ENCODE measurements around the gene GRK5. TPM values are rescaled to one million over a fixed set of nuclear protein-coding genes. Genes with fewer than 3 reads are reported as not detected.

The GRK5 gene
- total and polyA plus RNA-seq, 9 of the 15 experiments (the other 6 are each of a cell fraction or from before 2014, with no cell fraction given), result 0.46 to 0.83 (median 0.67) TPM; not detected in 2

GRCh38 chr10:119368581-119368980 lies 161.2 kb downstream of the GRK5 start (continued):
- TF ChIP-seq, protein P1, sequence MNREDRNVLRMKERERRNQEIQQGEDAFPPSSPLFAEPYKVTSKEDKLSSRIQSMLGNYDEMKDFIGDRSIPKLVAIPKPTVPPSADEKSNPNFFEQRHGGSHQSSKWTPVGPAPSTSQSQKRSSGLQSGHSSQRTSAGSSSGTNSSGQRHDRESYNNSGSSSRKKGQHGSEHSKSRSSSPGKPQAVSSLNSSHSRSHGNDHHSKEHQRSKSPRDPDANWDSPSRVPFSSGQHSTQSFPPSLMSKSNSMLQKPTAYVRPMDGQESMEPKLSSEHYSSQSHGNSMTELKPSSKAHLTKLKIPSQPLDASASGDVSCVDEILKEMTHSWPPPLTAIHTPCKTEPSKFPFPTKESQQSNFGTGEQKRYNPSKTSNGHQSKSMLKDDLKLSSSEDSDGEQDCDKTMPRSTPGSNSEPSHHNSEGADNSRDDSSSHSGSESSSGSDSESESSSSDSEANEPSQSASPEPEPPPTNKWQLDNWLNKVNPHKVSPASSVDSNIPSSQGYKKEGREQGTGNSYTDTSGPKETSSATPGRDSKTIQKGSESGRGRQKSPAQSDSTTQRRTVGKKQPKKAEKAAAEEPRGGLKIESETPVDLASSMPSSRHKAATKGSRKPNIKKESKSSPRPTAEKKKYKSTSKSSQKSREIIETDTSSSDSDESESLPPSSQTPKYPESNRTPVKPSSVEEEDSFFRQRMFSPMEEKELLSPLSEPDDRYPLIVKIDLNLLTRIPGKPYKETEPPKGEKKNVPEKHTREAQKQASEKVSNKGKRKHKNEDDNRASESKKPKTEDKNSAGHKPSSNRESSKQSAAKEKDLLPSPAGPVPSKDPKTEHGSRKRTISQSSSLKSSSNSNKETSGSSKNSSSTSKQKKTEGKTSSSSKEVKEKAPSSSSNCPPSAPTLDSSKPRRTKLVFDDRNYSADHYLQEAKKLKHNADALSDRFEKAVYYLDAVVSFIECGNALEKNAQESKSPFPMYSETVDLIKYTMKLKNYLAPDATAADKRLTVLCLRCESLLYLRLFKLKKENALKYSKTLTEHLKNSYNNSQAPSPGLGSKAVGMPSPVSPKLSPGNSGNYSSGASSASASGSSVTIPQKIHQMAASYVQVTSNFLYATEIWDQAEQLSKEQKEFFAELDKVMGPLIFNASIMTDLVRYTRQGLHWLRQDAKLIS (CRISPR knock-in tag; IDR thresholded peaks at IDR 0.05), result no peak
- TF ChIP-seq RBM15 (IDR thresholded peaks at IDR 0.05; ENCODE audit: insufficient read depth, low read length), result no peak
- TF ChIP-seq TOE1 (IDR thresholded peaks at IDR 0.05; ENCODE audit: borderline replicate concordance), result no peak
- no peak for TF ChIP-seq TOE1 (CRISPR knock-in tag; IDR thresholded peaks at IDR 0.05; ENCODE audit: borderline replicate concordance, low read depth)

GRCh38 chr10:119368991-119369869 lies 161.9 kb downstream of the GRK5 start:
- FAIRE-seq (no peak), DNase-seq (ENCODE audit: extremely low read depth in 1 of 4, low spot score in 3 of 4) (no peak), ATAC-seq (no peak)
- Histone ChIP-seq H4K20me1 (replicated peaks; ENCODE audit: control insufficient read depth, insufficient read depth, low read length) (no peaks in the 10 kb centered on the region), H2AFZ (ENCODE audit: low read depth, low read length) (no peak overlapping the region), H3K36me3 (ENCODE audit: control insufficient read depth, insufficient read depth, low read length) (no peaks in the 10 kb centered on the region), H3K4me3 (no peak overlapping the region), H3K4me2 (ENCODE audit: insufficient read depth, low read length) (no peak overlapping the region; the same call in 1 of the 2 replicates), H3K4me1 (replicated peaks in 1 of 2; ENCODE audit: control insufficient read depth in 2 of 2, insufficient read depth in 2 of 2, low read length in 2 of 2) (peaks cover 0 to 8% of the 10 kb centered on the region in 2 experiments; a peak in 2 of 5 replicates), H3K27ac (ENCODE audit: extremely low read depth, low read depth, low read length) (no peak overlapping the region), H3K27me3 (ENCODE audit: control insufficient read depth in 2 of 2, insufficient read depth in 2 of 2, low read length in 2 of 2) (peaks cover 0 to 44% of the 10 kb centered on the region in 2 experiments; a peak in 3 of 5 replicates), H3K9me1 (ENCODE audit: control insufficient read depth, insufficient read depth, low read length) (no peaks in the 10 kb centered on the region), H3K9ac (ENCODE audit: insufficient read depth in 1 of 2, low read depth in 2 of 2, low read length in 2 of 2) (no peak overlapping the region), H3K9me3 (replicated peaks; ENCODE audit: control insufficient read depth, insufficient read depth, low read depth, low read length) (no peaks in the 10 kb centered on the region), H3K79me2 (ENCODE audit: control insufficient read depth, insufficient read depth, low read length) (no peaks in the 10 kb centered on the region)
- in situ Hi-C loops (cut with MboI), result no loop called here
- WGBS (ENCODE audit: insufficient coverage, low coverage, missing lambda C conversion rate), result 39% methylated on average over 20 of the region's 21 CpGs
- no TSS peak for BruUV-seq (replicated peaks)
- TF ChIP-seq HNRNPK (IDR thresholded peaks at IDR 0.05; ENCODE audit: low read depth, low read length, poor library complexity, severe bottlenecking) (no peak), TOE1 (IDR thresholded peaks at IDR 0.05; ENCODE audit: borderline replicate concordance) (no peak), TOE1 (CRISPR knock-in tag; IDR thresholded peaks at IDR 0.05; ENCODE audit: borderline replicate concordance, low read depth) (no peak), ZBTB17 (CRISPR knock-in tag; IDR thresholded peaks at IDR 0.05) (no peak)
- POLR2A ChIA-PET, result no interaction called here
- CTCF ChIA-PET (ENCODE audit: low intra/inter-chr PET ratio), result no interaction called here
- intact Hi-C loops (cut with micrococcal nuclease), result no loop called here

Measured in K562 (cell line).